Fibroblast of lung (primary cell): ENCODE results near the gene RAB3GAP1.

Experiments used
- EZH2 ChIP-seq: IDR thresholded peaks from 2 replicates; pipeline ENCODE4 v1.5.1; 2012; ENCODE audit warnings: low read length, control low read depth, mild to moderate bottlenecking; ENCODE audit errors: missing control alignments
- TF ChIP-seq, protein P1 (sequence below), 2 donors: IDR thresholded peaks in 1 of 2; conservative IDR thresholded peaks in 1 of 2; 1 replicate in 1 of 2; 2 replicates in 1 of 2; pipeline ENCODE4 v1.5.1; 2011 to 2012; ENCODE audit warnings: low read length in 2 of 2, control low read depth in 1 of 2, inconsistent platforms in 1 of 2, low read depth in 1 of 2, mild to moderate bottlenecking in 1 of 2

DNA sequence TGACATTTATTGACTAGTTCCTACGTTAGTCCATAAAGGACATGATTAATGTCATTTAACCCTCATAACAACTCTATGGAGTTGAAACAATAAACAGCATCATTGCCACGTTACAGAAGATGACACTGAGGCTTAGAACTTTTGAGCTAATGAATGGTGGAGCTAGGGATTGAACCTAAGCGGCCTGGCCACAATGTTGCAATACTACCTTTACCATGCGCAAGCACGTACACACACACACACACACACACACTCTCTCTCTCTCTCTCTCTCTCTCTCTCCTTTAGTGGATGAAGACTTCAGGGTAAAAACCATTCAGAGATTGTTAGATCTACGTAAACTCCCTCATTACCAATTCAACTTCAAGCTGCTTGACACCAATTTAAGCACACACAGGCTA is 4.0 kb upstream of the RAB3GAP1 start:
- TF ChIP-seq, protein P1, sequence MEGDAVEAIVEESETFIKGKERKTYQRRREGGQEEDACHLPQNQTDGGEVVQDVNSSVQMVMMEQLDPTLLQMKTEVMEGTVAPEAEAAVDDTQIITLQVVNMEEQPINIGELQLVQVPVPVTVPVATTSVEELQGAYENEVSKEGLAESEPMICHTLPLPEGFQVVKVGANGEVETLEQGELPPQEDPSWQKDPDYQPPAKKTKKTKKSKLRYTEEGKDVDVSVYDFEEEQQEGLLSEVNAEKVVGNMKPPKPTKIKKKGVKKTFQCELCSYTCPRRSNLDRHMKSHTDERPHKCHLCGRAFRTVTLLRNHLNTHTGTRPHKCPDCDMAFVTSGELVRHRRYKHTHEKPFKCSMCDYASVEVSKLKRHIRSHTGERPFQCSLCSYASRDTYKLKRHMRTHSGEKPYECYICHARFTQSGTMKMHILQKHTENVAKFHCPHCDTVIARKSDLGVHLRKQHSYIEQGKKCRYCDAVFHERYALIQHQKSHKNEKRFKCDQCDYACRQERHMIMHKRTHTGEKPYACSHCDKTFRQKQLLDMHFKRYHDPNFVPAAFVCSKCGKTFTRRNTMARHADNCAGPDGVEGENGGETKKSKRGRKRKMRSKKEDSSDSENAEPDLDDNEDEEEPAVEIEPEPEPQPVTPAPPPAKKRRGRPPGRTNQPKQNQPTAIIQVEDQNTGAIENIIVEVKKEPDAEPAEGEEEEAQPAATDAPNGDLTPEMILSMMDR (conservative IDR thresholded peaks at IDR 0.05 in 1 of 2, IDR thresholded peaks at IDR 0.05 in 1 of 2; ENCODE audit: low read depth in 1 of 2, low read length in 2 of 2), result no peak
- TF ChIP-seq EZH2, result no peak
